BE2C (cell line): ENCODE results near the gene ATP8B4.

Experiments
- DNase-seq: peaks from one replicate; pipeline ENCODE4 v3.0.0-alpha.2; 2020
- H3K27me3 ChIP-seq: fragments of 250-450 bp; sonication (Bioruptor Pico); 2 replicates; pipeline ENCODE4 v1.5.1; 2020; ENCODE audit warnings: mild to moderate bottlenecking
- H3K36me3 ChIP-seq: fragments of 250-450 bp; sonication (Bioruptor Pico); 2 replicates; pipeline ENCODE4 v1.5.1; 2020; ENCODE audit warnings: mild to moderate bottlenecking
- H3K4me1 ChIP-seq: fragments of 250-450 bp; sonication (Bioruptor Pico); 2 replicates; pipeline ENCODE4 v1.5.1; 2020
- H3K4me3 ChIP-seq: 2 replicates; pipeline ENCODE4 v1.5.1; 2011; ENCODE audit warnings: low read depth, low read length
- H3K9me3 ChIP-seq: fragments of 250-450 bp; sonication (Bioruptor Pico); 2 replicates; pipeline ENCODE4 v1.5.1; 2020
- TF ChIP-seq, protein P1 (sequence below): IDR thresholded peaks from 2 replicates; pipeline ENCODE4 v1.5.1; 2012; ENCODE audit warnings: mild to moderate bottlenecking, low read depth, low read length

Gene ATP8B4

DNA sequence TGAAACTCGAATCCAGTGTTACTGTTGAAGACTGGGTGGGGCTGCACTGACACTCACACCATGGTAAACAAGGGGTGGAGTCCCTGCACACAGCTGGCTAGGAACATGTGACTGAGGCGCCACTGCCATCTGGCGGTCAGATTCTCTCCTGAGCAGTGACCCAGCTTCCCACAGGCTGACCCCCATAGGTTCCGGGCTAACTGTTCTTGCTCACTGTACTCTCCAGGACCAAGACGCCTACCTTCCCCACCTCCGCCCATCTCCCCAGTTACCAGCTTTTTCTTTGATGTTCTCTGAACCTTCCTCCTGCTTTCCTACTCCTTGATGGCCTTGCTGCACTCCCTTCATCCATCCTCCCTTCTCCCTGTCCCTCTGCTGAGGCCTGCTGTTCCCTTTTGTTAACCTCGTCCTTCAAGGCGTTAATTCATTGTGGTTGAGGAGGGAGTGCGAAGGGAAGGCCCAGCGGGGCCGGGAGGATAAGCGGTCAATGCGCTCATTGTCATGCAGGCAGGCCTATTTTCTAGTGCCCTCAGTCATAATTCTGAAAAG lies 115.2 kb downstream of the ATP8B4 start:
- no peaks in the 10 kb centered on the region for H3K4me1 ChIP-seq
- no peak overlapping the region for H3K4me3 ChIP-seq
- TF ChIP-seq, protein P1, sequence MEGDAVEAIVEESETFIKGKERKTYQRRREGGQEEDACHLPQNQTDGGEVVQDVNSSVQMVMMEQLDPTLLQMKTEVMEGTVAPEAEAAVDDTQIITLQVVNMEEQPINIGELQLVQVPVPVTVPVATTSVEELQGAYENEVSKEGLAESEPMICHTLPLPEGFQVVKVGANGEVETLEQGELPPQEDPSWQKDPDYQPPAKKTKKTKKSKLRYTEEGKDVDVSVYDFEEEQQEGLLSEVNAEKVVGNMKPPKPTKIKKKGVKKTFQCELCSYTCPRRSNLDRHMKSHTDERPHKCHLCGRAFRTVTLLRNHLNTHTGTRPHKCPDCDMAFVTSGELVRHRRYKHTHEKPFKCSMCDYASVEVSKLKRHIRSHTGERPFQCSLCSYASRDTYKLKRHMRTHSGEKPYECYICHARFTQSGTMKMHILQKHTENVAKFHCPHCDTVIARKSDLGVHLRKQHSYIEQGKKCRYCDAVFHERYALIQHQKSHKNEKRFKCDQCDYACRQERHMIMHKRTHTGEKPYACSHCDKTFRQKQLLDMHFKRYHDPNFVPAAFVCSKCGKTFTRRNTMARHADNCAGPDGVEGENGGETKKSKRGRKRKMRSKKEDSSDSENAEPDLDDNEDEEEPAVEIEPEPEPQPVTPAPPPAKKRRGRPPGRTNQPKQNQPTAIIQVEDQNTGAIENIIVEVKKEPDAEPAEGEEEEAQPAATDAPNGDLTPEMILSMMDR = peak; percentile 92
- no peaks in the 10 kb centered on the region for H3K9me3 ChIP-seq
- DNase-seq = peak; percentile 87
- H3K36me3 ChIP-seq = no peaks in the 10 kb centered on the region
- no peaks in the 10 kb centered on the region for H3K27me3 ChIP-seq

DNA sequence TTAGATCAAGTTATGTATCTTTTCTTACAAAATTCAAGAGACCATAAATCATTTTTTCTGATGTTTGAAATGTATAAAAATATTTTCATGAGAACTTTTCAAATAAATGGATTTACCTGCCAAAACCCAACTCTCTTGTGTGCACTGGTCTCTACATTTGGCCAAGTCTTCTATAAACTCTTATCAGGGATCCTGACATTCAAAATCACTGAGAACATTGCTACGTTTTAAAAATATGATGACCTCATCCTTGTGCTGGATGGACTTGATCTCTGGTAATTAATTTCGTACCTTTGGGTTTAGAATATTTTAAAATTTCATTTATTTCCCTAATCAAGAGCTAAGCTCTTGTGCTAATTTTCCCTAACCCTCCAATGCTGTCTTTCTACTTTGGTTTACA lies 127.4 kb downstream of the ATP8B4 start:
- H3K9me3 ChIP-seq = no peaks in the 10 kb centered on the region
- no peak overlapping the region for H3K4me3 ChIP-seq
- no peaks in the 10 kb centered on the region for H3K36me3 ChIP-seq
- H3K27me3 ChIP-seq = no peaks in the 10 kb centered on the region; the same call in 1 of the 2 replicates
- TF ChIP-seq, protein P1 = no peak
- DNase-seq = no peak
- H3K4me1 ChIP-seq = no peaks in the 10 kb centered on the region

DNA sequence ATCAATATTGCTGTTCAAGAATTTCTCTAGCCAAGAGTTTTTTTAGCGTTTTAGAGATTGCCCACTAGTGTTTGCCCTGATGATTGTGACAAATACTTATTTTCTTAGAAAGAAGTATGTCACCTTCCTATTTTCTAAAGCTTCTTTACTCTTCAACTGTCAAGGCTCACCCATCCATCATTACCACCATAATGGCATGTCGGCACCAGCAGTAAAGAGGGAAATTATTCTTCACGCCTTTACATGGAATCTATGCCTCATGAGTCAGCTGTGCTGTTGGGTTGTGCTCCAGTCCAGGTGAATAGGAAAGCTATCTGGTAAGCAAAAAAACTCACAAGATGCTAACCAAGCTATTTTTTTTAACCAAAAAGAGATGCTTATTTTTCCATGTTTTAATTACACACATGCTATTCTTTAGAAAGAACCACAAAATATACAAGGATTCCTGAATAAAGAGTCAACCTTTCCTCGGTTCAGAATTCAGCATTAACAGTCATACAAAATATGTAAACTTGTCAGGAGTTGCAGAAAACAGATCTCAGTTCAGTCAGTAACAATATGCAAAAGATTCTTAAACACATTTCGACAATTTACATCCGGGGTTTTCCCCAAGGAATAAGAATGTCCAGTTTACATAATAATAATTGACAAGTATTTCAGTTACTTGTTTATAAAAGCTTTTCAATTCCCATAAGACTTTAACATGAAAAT lies 128.0 kb downstream of the ATP8B4 start:
- H3K27me3 ChIP-seq = peaks cover 2% of the 10 kb centered on the region; the same call in 1 of the 2 replicates
- DNase-seq = no peak
- no peaks in the 10 kb centered on the region for H3K36me3 ChIP-seq
- H3K4me1 ChIP-seq = no peaks in the 10 kb centered on the region
- H3K9me3 ChIP-seq = no peaks in the 10 kb centered on the region
- TF ChIP-seq, protein P1 = no peak
- H3K4me3 ChIP-seq = no peak overlapping the region

DNA sequence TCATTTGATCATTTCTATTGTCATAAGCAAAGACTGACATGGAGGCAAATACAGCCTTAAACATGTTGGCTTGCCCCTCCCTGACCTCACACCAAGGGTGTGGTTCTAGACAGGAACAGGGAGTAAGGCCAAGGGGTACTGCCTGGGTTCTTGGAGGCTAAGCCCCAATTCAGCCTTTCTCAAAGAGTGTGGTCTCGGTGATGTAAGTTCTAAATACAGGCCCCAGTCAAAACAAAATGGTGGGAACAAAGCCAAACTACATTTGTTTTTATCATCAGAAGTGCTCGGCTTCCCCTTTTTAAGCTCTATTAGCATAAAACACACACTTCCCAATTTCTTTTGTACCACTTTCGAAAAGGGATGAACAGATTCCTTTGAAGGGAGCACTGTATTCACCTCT lies 129.5 kb downstream of the ATP8B4 start:
- no peak overlapping the region for H3K4me3 ChIP-seq
- H3K36me3 ChIP-seq = no peaks in the 10 kb centered on the region
- peaks cover 8% of the 10 kb centered on the region for H3K27me3 ChIP-seq
- DNase-seq = no peak
- no peaks in the 10 kb centered on the region for H3K9me3 ChIP-seq
- TF ChIP-seq, protein P1 = no peak
- no peaks in the 10 kb centered on the region for H3K4me1 ChIP-seq

DNA sequence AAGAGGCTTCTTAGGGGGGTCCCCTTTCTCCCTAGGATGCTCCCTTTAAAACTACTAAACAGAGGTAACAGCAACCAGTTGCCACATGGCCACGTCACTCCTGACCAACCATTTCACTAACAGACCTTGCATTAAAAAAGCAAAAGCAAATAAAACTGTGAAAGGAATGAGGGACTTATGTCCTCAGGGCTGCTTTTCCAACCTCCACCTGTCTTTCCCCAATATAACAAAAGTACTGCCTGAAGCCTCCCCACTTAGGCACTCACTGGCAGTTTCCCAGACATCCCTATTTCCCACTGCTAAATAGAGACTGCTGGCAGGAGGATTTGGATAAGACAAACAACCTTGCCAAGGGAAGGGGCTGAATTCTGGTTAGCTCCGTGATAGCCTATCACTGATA lies 130.3 kb downstream of the ATP8B4 start:
- H3K4me3 ChIP-seq = no peak overlapping the region
- TF ChIP-seq, protein P1 = no peak
- H3K9me3 ChIP-seq = no peaks in the 10 kb centered on the region
- no peaks in the 10 kb centered on the region for H3K4me1 ChIP-seq
- H3K36me3 ChIP-seq = no peaks in the 10 kb centered on the region
- no peak for DNase-seq
- H3K27me3 ChIP-seq = peaks cover 8% of the 10 kb centered on the region

DNA sequence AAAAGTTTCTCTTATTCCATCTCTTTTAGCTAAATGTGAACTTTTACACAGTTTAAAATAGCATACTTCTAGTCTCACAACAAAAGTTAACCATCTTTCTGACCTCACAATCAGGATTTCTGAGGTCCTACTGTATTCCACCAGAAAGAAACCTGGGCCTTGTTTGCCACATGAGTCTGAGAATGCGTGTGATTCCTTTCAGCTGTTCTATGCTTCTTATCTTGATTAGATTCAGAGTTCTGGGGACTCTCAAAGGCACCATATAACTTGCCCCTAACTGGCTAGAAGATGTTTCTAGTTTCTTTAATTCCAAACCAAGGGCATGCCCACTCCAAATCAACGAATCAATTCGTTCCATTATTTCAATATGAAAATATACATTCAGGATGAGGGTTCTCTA lies 131.1 kb downstream of the ATP8B4 start:
- DNase-seq = no peak
- TF ChIP-seq, protein P1 = no peak
- H3K27me3 ChIP-seq = peaks cover 8% of the 10 kb centered on the region
- no peaks in the 10 kb centered on the region for H3K36me3 ChIP-seq
- no peaks in the 10 kb centered on the region for H3K4me1 ChIP-seq
- H3K9me3 ChIP-seq = no peaks in the 10 kb centered on the region
- H3K4me3 ChIP-seq = no peak overlapping the region
